Measurements from ENCODE around the gene GNA15.

GRCh38 chr19:3193256-3194105, 57.6 kb downstream of the GNA15 start:
- TF ChIP-seq, protein P1, sequence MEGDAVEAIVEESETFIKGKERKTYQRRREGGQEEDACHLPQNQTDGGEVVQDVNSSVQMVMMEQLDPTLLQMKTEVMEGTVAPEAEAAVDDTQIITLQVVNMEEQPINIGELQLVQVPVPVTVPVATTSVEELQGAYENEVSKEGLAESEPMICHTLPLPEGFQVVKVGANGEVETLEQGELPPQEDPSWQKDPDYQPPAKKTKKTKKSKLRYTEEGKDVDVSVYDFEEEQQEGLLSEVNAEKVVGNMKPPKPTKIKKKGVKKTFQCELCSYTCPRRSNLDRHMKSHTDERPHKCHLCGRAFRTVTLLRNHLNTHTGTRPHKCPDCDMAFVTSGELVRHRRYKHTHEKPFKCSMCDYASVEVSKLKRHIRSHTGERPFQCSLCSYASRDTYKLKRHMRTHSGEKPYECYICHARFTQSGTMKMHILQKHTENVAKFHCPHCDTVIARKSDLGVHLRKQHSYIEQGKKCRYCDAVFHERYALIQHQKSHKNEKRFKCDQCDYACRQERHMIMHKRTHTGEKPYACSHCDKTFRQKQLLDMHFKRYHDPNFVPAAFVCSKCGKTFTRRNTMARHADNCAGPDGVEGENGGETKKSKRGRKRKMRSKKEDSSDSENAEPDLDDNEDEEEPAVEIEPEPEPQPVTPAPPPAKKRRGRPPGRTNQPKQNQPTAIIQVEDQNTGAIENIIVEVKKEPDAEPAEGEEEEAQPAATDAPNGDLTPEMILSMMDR (IDR thresholded peaks at IDR 0.05; ENCODE audit: low read length), result no peak
- TF ChIP-seq EZH2 (IDR thresholded peaks at IDR 0.05; ENCODE audit: borderline replicate concordance, low read length), result no peak
